A549 (cell line): ENCODE results near the gene RPS6KA2. TPM values are rescaled to one million over a fixed set of nuclear protein-coding genes. Genes with fewer than 3 reads are reported as not detected.

Source experiments
- ATAC-seq, 2 experiments: fragments of 200-7000 bp in 1 of 2; fragments of >200 bp in 1 of 2; cut with Nextera tagmentation in 1 of 2; cut with Tn5 transposase in 1 of 2; 3 replicates each; pipeline versions ENCODE4 v1.8.0 to v1.9.1; 2018 to 2020; ENCODE audit warnings: mild to moderate bottlenecking in 1 of 2, moderate library complexity in 1 of 2
- CTCF ChIA-PET: fragments of 300-600 bp; sonication (Branson Sonifier 250); formaldehyde crosslinking; extraction: SDS; loops from one replicate; lab custom pipeline; 2021; ENCODE audit warnings: antibody characterized with exemption, inconsistent platforms; lab: Yijun Ruan, JAX
- POLR2A ChIA-PET: fragments of 350-600 bp; formaldehyde crosslinking; extraction: SDS; loops from one replicate; lab custom pipeline; 2021; ENCODE audit warnings: antibody characterized with exemption, inconsistent platforms; lab: Yijun Ruan, JAX
- DNase-seq, 2 experiments: peaks; one replicate each; pipeline versions ENCODE4 v3.0.0 to v3.0.0-alpha.2; 2011 to 2016; ENCODE audit warnings: low read depth in 1 of 2, low spot score in 1 of 2
- FAIRE-seq: peaks from 2 replicates; lab custom pipeline; 2011; peaks lifted over from hg19 to GRCh38; lab: Jason Lieb, UNC
- H3K27ac ChIP-seq, 2 experiments: fragments of >200 bp; sonication (Bioruptor Twin); formaldehyde crosslinking; 3 replicates each; pipeline ENCODE4 v1.5.1; 2016 to 2017
- H3K4me1 ChIP-seq: fragments of >200 bp; sonication (Bioruptor Twin); formaldehyde crosslinking; 3 replicates; pipeline ENCODE4 v1.6.1; 2016
- H3K4me2 ChIP-seq: fragments of >200 bp; sonication (Bioruptor Twin); formaldehyde crosslinking; 3 replicates; pipeline ENCODE4 v1.6.1; 2016
- H3K4me3 ChIP-seq: fragments of >200 bp; sonication (Bioruptor Twin); formaldehyde crosslinking; 3 replicates; pipeline ENCODE4 v1.5.1; 2016
- H3K9me3 ChIP-seq: fragments of >200 bp; sonication (Bioruptor Twin); formaldehyde crosslinking; 3 replicates; pipeline ENCODE4 v1.6.1; 2016
- BHLHE40 ChIP-seq: IDR thresholded peaks from 2 replicates; pipeline ENCODE4 v1.6.1; 2012; ENCODE audit warnings: low read depth, low read length, inconsistent platforms
- CHD2 ChIP-seq: fragments of 150-350 bp; IDR thresholded peaks from 2 replicates; pipeline ENCODE4 v1.6.1; 2014; ENCODE audit warnings: low read length; ENCODE audit not compliant: partially characterized antibody
- CTCF ChIP-seq: fragments of >200 bp; sonication (Bioruptor Twin); formaldehyde crosslinking; IDR thresholded peaks from 3 replicates; pipeline ENCODE4 v1.5.1; 2016
- E2F6 ChIP-seq: IDR thresholded peaks from 2 replicates; pipeline ENCODE4 v1.6.1; 2012; ENCODE audit warnings: low read depth, borderline replicate concordance
- EHF ChIP-seq: fragments of 250-450 bp; sonication (Bioruptor Pico); IDR thresholded peaks from 2 replicates; pipeline ENCODE4 v1.5.0; 2020; ENCODE audit warnings: mild to moderate bottlenecking
- FOSB ChIP-seq: fragments of 250-450 bp; sonication (Bioruptor Pico); IDR thresholded peaks from 2 replicates; pipeline ENCODE4 v1.5.0; 2020; ENCODE audit warnings: mild to moderate bottlenecking, moderate library complexity
- FOXS1 ChIP-seq: fragments of 250-450 bp; sonication (Bioruptor Pico); IDR thresholded peaks from 2 replicates; pipeline ENCODE4 v1.5.0; 2020; ENCODE audit warnings: mild to moderate bottlenecking, moderate library complexity
- HDAC2 ChIP-seq: fragments of 200-600 bp; sonication (generic); IDR thresholded peaks from 2 replicates; pipeline ENCODE4 v1.6.1; 2016
- HES2 ChIP-seq: fragments of >200 bp; sonication (Bioruptor Twin); formaldehyde crosslinking; IDR thresholded peaks from 2 replicates; pipeline ENCODE4 v1.6.1; 2016
- JUNB ChIP-seq: fragments of >200 bp; sonication (Bioruptor Twin); formaldehyde crosslinking; IDR thresholded peaks from 2 replicates; pipeline ENCODE4 v1.6.1; 2016
- NR3C1 ChIP-seq: fragments of >200 bp; sonication (Bioruptor Twin); formaldehyde crosslinking; IDR thresholded peaks from 3 replicates; pipeline ENCODE4 v1.6.1; 2017
- POLR2A ChIP-seq: IDR thresholded peaks from 2 replicates; pipeline ENCODE4 v1.6.1; 2012; ENCODE audit warnings: mild to moderate bottlenecking, low read length
- POLR2AphosphoS2 ChIP-seq: conservative IDR thresholded peaks from 2 replicates; pipeline ENCODE4 v1.6.1; 2012; ENCODE audit warnings: low read length, improper control_type of control experiment, inconsistent platforms
- RFX5 ChIP-seq: fragments of 450-650 bp; IDR thresholded peaks from 2 replicates; pipeline ENCODE4 v1.7.1; 2014; ENCODE audit warnings: antibody characterized with exemption, mild to moderate bottlenecking, moderate library complexity
- RNF2 ChIP-seq: fragments of 200-600 bp; sonication (generic); IDR thresholded peaks from 2 replicates; pipeline ENCODE4 v1.6.1; 2016; ENCODE audit warnings: low read depth, mild to moderate bottlenecking, antibody characterized with exemption, moderate library complexity, borderline replicate concordance
- TFCP2L1 ChIP-seq: fragments of 250-450 bp; sonication (Bioruptor Pico); IDR thresholded peaks from 2 replicates; pipeline ENCODE4 v1.5.0; 2021; ENCODE audit warnings: mild to moderate bottlenecking
- TP53 ChIP-seq: fragments of 250-450 bp; sonication (Bioruptor Pico); IDR thresholded peaks from 2 replicates; pipeline ENCODE4 v1.5.0; 2021; ENCODE audit warnings: mild to moderate bottlenecking, moderate library complexity
- ZC3H11A ChIP-seq: fragments of 450-650 bp; IDR thresholded peaks from 2 replicates; pipeline ENCODE4 v1.6.1; 2014; ENCODE audit warnings: antibody characterized with exemption, mild to moderate bottlenecking
- ZFP36 ChIP-seq: fragments of 450-650 bp; IDR thresholded peaks from 2 replicates; pipeline ENCODE4 v1.6.1; 2014; ENCODE audit warnings: borderline replicate concordance; ENCODE audit not compliant: partially characterized antibody
- WGBS: methylation state at CpG from one replicate; pipeline ENCODE4 v1.1.6; 2017; ENCODE audit errors: missing lambda C conversion rate; 5-methylcytosine and 5-hydroxymethylcytosine counted together
- polyA plus RNA-seq, 4 experiments: library from polyadenylated mRNA; depleted of rRNA in 3 of 4; stranded (reverse); fragments of >200 nt; fragmentation: RNase III in 1 of 4; extraction: RNeasy Plus Mini Kit Qiagen cat#74134 plus additional on column Dnase treatment in 1 of 4; gene quantifications; 2 replicates in 3 of 4; 3 replicates in 1 of 4; pipeline ENCODE4 v1.2.3, GENCODE V29; 2011 to 2017

The RPS6KA2 gene
- polyA plus RNA-seq, 2 of the 4 experiments (the other 2 are of a cell fraction): 0.19 TPM; not detected in 1

GRCh38 chr6:166560222-166560621, 66.8 kb downstream of the RPS6KA2 start:
- POLR2A ChIA-PET: no interaction called here

GRCh38 chr6:166559662-166560061, 67.4 kb downstream of the RPS6KA2 start:
- 33% methylated on average over 1 of the region's 1 CpG for WGBS
- FAIRE-seq (no peak), ATAC-seq (no peak), DNase-seq (no peak)
- POLR2A ChIA-PET: no interaction called here
- CTCF ChIA-PET: no interaction called here
- Histone ChIP-seq H3K4me1 (peaks cover 8% of the 10 kb centered on the region; the same call in 1 of the 3 replicates), H3K4me3 (no peak overlapping the region), H3K27ac (no peak overlapping the region), H3K9me3 (no peaks in the 10 kb centered on the region), H3K4me2 (no peak overlapping the region)
- no peak for TF ChIP-seq RFX5
- TF ChIP-seq POLR2A: no peak
- TF ChIP-seq RNF2: no peak

More at GRCh38 chr6:166560222-166560621, 66.8 kb downstream of the RPS6KA2 start:
- H3K9me3 ChIP-seq: no peaks in the 10 kb centered on the region
- WGBS: 63% methylated on average over 3 of the region's 3 CpGs
- CTCF ChIA-PET: no interaction called here
- no peak overlapping the region for H3K27ac ChIP-seq
- TF ChIP-seq CTCF: no peak
- no peak for TF ChIP-seq TFCP2L1 (CRISPR knock-in tag)
- H3K4me3 ChIP-seq: no peak overlapping the region
- ATAC-seq (no peak), DNase-seq (no peak), FAIRE-seq (no peak)
- peaks cover 8% of the 10 kb centered on the region; the same call in 1 of the 3 replicates for H3K4me1 ChIP-seq
- H3K4me2 ChIP-seq: no peak overlapping the region

GRCh38 chr6:166559211-166559610, 67.8 kb downstream of the RPS6KA2 start:
- no peak for DNase-seq
- no peaks in the 10 kb centered on the region for H3K9me3 ChIP-seq
- CTCF ChIA-PET: no interaction called here
- H3K4me3 ChIP-seq: no peak overlapping the region
- FAIRE-seq: no peak
- no peak overlapping the region for H3K27ac ChIP-seq
- 50% methylated on average over 5 of the region's 5 CpGs for WGBS
- no peak for ATAC-seq
- H3K4me2 ChIP-seq: no peak overlapping the region
- no peak for TF ChIP-seq JUNB
- no peak for TF ChIP-seq HDAC2
- TF ChIP-seq E2F6: no peak
- TF ChIP-seq ZC3H11A: no peak
- no peak for TF ChIP-seq POLR2AphosphoS2
- no peak for TF ChIP-seq TP53 (CRISPR knock-in tag)
- no peak for TF ChIP-seq FOSB (CRISPR knock-in tag)
- TF ChIP-seq NR3C1: no peak
- no peak for TF ChIP-seq FOXS1 (CRISPR knock-in tag)
- no peak for TF ChIP-seq BHLHE40
- TF ChIP-seq HES2: no peak
- no peak for TF ChIP-seq ZFP36
- TF ChIP-seq EHF: no peak
- TF ChIP-seq CHD2: no peak
- H3K4me1 ChIP-seq: peaks cover 8% of the 10 kb centered on the region; the same call in 1 of the 3 replicates
- POLR2A ChIA-PET: no interaction called here
